Left lobe of liver (tissue), 2 donors: ENCODE measurements around the gene RUSF1. TPM values are rescaled to one million over a fixed set of nuclear protein-coding genes. Genes with fewer than 3 reads are reported as not detected.
"Not testable (repeated sequence)": the region's sequence is repeated elsewhere in the genome, so short reads cannot be mapped to it uniquely, and the experiment has no call there.

Source experiments
- ATAC-seq: fragments of 200-7000 bp; cut with Tn5 transposase; one replicate; pipeline ENCODE4 v1.9.1; 2020; ENCODE audit warnings: mild to moderate bottlenecking, moderate library complexity
- DNase-seq: peaks from one replicate; pipeline ENCODE4 v3.0.0-alpha.2; 2020; ENCODE audit warnings: low spot score
- total RNA-seq: library from RNA; stranded (reverse); gene quantifications from one replicate; pipeline ENCODE4 v1.2.1, GENCODE V29; 2021
- donor health status: DM: no; HTN: no; CAD: no; lungs with moderate emphysema.
- donor health status: DM: no; HTN: yes; CAD: no.

RUSF1 gene
- total RNA-seq, 1 donor from 2014 or later = 63.1 TPM

DNA sequence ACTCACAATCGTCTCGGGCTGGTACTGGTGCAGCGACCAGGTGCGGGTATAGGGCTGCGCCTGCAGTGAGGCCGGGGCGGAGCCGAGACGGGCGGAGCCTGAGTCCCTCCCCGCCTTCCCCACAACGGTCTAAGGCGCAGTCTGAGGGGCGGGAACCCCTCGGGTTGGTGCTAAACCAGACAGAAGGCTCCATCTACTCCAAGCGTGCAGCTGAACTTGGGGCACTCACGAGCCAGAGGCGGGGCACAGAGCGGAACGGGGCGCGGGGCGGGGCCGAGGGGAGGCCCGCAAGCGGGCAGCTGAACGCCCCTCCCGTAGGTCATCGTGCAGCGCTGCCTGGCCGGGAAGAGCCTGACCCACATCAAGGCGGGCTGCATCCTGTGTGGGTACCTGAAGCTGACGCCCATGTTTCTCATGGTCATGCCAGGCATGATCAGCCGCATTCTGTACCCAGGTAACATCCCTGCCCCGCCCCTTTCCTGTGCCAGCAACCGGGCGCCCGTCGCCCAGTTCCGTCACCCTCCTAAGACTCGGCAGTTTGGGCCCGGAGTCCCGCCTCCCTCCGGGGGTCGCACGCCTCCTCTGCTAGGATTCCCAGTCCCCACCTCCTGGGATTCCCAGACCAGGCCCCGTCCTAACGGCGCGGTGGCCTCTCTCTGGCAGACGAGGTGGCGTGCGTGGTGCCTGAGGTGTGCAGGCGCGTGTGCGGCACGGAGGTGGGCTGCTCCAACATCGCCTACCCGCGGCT lies 20.3 kb downstream of the RUSF1 start:
- ATAC-seq (peak; percentile 79), DNase-seq (peak; percentile 60)

DNA sequence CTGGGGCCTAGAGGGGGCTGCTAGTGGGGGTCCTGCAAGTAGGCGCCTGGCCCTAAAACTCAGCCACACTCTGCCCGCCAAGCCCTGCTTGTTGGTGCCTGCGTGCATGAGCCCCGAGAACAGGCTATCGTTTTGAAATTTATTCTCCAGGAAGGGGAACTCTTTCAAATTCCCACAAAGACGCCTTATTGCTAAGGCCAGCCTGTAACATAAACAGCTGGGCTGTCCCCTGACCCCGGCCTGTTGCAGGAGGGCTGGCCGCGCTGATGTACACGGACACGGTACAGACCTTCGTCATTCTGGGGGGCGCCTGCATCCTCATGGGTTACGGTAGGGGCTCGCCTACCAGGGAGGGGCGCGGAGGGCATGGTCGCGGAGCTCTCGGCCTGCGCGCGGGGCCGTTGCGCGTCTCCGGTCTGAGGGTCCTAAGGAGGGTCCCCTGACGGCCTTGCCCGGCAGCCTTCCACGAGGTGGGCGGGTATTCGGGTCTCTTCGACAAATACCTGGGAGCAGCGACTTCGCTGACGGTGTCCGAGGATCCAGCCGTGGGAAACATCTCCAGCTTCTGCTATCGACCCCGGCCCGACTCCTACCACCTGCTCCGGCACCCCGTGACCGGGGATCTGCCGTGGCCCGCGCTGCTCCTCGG lies 21.0 kb downstream of the RUSF1 start:
- ATAC-seq = no peak
- DNase-seq = no peak

DNA sequence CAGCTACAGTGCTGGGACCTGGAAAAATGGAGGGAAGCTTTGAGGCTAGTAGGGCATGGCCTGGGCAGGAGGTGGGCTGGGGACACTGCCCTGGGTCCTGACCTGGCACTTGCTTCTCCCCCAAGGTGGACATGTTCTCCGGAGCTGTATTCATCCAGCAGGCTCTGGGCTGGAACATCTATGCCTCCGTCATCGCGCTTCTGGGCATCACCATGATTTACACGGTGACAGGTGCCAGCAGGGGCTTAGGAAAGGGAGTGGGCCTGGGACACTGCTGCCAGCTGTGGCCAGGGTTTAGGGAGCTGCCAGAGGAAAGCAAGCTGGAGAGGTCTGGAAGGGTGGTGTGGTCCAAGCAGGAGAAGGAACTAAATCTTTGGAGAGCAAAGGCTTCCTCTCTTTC lies 22.1 kb downstream of the RUSF1 start:
- no peak for DNase-seq
- ATAC-seq = no peak

DNA sequence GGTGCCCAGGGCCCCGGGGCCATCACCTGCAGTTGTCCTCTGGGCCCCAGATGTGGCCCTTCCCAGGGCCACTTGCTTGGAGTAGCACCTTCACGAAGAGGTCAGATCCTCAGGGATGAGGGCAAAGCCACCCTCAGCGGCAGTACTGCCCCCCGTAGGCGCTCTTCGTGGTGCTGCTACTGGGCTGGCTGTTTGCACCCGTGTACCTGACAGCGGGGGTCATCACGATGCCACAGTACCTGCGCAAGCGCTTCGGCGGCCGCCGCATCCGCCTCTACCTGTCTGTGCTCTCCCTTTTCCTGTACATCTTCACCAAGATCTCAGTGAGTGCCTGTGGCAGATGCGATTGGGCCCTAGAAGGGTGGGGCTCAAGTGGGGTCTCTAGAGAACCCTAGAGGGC lies 22.6 kb downstream of the RUSF1 start:
- DNase-seq = no peak
- no peak for ATAC-seq

DNA sequence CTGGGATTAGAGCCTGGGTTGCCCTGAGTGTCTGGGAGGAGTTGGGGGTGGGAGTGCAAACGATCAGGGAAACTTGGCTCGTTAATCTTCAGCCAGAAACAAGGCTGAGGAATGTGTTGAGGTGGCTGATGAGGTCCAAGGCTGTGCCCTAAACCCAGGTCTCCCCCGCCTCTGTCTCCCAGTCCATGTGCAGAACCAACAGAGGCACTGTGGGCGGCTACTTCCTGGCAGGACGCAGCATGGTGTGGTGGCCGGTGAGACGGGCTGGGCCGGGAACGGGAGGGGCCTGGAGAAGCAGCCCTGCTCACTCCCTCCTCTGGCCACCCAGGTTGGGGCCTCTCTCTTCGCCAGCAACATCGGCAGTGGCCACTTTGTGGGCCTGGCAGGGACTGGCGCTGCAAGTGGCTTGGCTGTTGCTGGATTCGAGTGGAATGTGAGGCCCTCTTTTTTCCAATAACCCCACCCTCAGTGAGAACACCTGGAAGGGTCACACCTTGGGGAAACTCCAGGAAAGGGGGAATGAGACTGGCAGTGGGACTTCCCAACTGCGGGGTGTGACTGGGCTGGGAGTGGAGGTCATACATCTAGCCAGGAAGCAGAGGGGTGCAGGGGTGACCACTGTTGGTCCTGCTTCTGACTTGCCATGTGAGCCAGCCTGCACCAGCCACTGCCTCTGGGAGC lies 23.6 kb downstream of the RUSF1 start:
- no peak for ATAC-seq
- DNase-seq = no peak

DNA sequence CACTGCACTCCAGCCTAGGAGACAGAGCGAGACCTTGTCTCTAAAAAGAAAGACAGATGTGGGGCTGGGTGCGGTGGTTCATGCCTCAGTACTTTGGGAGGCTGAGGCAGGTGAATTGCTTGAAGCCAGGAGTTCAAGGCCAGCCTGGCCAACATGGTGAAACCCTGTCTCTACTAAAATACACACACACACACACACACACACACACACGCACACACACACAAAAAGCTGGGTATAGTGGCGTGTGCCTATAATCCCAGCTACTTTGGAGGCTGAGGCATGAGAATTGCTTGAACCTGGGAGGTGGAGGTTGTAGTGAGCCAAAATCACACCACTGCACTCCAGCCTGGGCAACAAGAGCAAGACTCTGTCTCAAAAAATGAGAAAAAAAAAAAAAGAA lies 24.1 kb downstream of the RUSF1 start:
- not testable (repeated sequence) for ATAC-seq, DNase-seq

DNA sequence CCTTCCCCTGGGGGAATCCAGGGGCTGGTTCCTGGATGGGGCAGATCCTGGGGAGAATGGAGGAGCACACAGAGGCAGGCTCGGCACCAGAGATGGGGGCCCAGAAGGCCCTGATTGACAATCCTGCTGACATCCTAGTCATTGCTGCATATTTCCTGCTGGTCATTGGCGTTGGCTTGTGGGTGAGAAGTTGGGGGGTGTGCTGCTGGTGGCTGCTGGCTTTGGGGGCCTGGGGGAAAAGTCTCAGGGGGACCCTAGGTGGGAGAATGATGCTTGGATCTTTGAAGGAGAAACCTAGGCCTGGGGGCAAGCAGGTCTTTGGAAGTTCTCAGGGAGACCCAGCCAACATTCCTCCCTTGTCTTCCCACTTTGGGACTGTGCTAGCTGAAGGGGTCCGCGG lies 25.1 kb downstream of the RUSF1 start, which contains the start of gene SLC5A2:
SLC5A2 (plus strand) TSS at position 43 of the 400 bp plus-strand sequence; CDS start at position 57, 14 bp downstream.
- DNase-seq = no peak
- no peak for ATAC-seq

DNA sequence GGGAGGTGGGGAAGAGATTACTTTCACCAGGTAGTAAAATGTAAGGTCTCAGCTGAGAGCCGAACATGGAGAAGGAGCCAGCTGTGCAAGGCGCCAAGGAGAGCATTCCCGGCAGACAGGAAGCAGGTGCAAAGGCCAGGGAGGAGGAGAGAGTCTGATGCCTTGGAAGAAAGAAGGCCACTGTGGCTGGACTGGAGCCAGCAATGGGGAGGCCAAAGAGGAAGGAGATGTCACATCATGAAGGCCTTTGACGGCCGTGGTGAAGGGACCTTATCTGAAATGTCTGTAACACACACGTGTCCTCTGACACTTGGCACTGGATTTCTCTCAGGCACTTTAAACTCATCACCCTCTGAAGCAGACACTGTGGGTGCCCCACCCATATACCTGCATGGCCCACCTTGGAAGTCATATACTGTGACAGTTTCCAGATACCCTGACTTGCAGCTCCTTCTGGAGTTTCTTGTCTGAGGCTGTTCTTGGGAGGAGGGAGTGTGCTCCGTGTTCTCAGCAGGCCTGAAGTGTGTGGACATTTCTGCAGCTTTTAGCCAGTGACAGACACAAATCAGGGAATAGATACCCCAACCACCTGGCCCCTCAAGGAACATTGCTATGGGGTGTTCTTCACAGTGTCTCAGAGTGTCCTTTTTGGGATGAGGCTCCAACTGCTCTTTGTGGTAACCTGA lies 27.2 kb downstream of the RUSF1 start:
- ATAC-seq (no peak), DNase-seq (no peak)

DNA sequence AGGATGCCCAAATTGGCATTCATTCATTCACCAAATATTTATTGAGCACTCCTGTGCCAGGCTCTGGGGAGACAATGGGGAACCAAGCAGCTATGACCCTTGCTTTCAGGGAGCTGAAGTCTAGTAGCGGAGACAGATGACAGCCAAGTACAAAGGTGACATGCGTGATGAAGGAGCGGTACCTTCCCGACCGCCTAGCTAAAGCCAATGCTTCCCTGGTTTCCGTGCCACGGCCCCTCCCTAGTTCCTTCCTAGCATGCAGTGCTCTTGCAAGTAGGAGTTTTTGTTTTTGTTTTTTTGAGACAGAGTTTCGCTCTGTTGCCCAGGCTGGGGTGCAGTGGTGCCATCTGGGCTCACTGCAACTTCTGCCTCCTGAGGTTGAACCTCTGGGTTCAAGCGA lies 28.4 kb downstream of the RUSF1 start:
- no peak for DNase-seq
- no peak for ATAC-seq

DNA sequence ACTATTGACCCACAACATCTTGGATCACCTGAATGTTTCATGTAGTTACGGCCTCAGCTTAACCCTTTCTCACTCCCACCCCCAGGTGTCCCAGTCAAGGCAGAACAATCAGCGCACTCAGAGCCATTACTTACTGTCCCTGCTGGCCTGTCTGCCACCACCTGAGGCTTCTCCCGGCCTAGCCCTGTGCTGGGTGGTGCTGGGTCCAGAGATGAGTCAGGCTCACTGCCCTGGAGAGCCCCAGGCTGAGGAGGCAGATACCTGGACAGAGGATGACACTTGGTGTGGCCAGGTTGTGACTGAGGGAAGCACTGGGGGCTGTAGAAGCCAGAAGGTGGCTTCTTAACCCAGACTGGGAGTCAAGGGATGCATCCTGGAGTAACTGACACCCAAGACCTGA lies 29.2 kb downstream of the RUSF1 start:
- DNase-seq = no peak
- ATAC-seq = no peak

DNA sequence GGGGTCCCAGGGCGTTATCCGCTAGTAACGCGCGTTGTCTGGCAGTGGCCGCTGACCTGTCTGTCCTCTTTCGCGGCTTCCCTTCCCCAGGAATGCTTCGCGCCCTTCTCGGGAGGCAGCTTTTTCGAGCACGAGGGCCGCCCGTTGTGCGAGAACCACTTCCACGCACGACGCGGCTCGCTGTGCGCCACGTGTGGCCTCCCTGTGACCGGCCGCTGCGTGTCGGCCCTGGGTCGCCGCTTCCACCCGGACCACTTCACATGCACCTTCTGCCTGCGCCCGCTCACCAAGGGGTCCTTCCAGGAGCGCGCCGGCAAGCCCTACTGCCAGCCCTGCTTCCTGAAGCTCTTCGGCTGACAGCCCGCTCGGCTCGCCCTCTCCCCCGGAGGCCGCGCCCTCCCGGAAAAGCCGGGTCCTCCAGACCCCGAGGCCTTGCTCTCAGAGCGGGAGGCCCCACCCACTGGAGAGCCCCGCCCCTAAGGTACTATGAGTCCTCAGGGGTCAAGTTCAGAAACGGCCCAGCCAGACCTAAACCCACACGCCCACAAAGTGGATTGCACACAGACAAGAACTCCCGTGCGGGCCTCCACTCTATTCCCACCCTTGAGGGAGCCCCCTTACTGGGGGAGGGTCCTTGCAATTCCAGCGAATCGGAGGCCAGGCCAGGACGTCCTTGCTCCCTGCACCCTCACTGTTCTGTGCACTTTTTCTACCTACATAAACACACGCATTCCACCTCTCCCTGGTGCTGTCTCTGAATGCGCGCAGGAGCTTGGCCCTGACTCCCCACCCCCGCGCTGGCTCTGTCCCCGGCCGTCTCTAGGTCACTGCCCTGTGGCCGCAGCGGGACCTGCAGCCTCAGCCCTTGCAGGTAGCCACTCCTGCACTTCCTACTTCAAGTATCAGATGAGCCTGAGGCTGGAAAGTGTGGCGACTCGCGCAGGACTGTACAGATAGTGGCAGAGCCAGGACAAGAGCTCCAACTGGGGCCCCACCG lies 30.7 kb downstream of the RUSF1 start:
- DNase-seq = peak; percentile 93
- peak; percentile 81 for ATAC-seq

DNA sequence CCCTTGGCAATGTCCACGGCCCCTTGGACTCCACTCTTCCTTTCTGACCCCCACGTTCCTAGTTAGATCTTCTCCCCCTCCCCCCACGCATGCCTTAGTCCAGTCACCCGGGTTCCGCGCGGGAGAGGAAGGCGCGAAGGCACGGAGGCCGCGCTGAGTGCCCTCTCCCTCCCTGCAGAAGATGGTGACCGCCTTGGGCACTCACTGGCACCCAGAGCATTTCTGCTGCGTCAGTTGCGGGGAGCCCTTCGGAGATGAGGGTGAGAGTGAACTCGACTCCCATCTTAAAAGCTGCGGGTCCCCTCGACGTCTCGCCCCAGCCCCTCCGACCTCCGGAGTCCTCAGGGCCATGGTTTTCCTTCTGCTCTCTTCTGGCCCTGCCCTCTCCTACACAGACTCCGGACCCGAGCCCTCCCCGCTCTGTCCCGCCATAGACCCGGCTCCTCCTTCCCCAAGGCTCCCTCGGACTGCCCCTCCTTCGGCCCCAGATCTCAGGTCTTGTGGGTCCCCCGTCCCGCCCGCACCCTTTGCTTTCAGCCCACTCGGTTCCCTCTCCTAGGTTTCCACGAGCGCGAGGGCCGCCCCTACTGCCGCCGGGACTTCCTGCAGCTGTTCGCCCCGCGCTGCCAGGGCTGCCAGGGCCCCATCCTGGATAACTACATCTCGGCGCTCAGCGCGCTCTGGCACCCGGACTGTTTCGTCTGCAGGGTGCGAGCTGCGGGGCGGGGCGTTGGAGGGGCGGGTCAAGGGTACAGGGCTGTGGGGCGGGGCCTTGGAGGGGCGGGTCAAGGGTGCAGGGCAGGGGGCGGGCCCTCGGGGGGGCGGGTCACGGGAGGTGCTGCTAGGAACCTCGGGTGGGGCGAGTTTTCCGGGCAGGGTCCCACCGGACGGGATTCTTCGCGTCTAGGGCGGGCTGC lies 31.6 kb downstream of the RUSF1 start:
- DNase-seq (peak; percentile 92), ATAC-seq (peak; percentile 79)

DNA sequence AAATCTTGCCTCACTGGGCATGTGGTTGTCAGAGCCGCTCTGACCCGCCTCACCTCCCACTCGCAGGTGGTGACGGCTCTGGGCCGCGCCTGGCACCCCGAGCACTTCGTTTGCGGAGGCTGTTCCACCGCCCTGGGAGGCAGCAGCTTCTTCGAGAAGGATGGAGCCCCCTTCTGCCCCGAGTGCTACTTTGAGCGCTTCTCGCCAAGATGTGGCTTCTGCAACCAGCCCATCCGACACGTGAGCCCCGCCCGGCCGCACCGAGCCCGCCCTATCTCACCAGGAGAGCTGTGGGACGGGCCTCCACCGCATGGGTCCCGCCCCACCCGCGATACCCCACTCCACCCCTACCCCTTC lies 32.3 kb downstream of the RUSF1 start:
- ATAC-seq = no peak

DNA sequence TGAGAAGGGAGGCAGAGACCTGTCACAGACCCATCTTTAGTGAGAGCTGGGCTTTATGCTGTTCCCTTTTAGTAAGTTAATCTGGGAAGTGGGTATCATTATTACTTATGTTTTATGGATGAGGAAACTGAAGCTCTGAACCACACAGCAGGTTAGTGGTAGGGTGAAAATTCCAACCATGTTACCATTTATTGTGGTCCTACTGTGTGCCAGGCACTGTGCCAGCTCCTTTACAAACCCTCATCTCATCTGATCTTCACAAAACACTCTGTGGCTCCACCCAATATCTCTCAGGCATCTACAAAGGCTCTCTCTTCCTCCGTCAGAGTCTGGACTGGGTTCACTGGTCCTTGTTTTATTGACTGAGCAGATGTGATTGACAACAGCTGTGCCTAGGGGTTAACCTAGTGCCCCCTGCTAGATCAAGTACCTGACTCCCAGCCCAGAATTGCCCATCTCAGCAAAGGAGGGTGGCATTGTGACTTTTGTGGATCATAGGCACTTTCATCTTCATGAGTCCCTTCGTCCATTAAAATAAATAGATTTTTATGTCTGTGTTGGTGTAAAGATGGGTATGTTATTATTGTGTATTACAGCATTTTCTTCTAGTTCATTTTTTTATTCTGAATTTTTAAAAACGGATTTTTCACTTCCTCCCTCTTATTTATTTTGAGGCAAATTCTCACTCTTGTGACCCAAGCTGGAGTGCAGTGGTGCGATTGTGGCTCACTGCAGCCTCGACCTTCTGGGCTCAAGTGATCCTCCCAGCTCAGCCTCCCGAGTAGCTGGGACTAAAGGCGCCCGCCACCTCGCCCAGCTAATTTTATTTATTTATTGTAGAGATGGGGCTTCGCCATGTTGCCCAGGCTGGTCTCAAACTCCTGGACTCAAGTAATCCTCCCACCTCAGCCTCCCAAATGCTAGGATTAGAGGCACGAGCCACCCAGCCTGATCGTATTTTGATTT lies 33.1 kb downstream of the RUSF1 start:
- DNase-seq = no peak

More for the DNA sequence above, 32.3 kb downstream of the RUSF1 start:
- DNase-seq = no peak

DNA sequence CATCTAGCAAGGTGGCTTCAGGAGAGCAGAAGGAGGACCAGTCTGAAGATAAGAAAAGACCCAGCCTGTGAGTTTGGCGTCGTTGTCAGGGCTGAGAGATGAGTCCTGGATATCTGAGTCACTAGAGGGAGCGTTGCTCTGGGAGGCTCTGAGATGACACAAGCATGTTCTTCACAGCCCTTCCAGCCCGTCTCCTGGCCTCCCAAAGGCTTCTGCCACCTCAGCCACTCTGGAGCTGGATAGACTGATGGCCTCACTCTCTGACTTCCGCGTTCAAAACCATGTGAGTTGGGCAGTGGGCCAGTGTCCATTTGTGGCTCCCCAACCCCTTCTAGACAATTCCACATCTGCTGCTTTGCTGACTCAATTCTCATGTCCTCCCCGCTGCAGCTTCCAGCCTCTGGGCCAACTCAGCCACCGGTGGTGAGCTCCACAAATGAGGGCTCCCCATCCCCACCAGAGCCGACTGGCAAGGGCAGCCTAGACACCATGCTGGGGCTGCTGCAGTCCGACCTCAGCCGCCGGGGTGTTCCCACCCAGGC lies 33.9 kb downstream of the RUSF1 start:
- no peak for DNase-seq
- ATAC-seq = no peak

More for the DNA sequence above, 33.1 kb downstream of the RUSF1 start:
- no peak for ATAC-seq

DNA sequence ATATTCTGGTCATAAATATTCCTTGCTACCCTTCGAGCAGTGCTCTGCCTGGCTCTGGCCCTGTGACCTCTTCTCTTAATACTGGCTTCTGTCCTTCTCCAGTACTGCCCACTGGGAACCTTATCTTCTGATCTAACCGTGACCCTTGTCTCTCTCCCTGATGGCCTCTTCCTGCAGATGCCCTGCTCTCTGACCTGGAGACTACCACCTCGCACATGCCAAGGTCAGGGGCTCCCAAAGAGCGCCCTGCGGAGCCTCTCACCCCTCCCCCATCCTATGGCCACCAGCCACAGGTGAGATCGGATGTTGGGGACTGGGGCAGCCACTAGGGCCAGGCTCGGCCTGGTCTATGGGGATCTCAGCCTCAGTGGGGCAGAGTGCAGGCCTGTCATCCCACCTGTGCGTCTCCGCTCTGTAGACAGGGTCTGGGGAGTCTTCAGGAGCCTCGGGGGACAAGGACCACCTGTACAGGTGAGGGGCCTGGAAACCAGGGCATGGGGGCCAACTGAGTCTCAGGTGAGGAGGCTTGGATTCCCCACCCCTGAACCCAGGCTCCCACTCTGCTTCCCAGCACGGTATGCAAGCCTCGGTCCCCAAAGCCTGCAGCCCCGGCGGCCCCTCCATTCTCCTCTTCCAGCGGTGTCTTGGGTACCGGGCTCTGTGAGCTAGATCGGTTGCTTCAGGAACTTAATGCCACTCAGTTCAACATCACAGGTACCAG lies 34.8 kb downstream of the RUSF1 start:
- DNase-seq (no peak), ATAC-seq (no peak)

DNA sequence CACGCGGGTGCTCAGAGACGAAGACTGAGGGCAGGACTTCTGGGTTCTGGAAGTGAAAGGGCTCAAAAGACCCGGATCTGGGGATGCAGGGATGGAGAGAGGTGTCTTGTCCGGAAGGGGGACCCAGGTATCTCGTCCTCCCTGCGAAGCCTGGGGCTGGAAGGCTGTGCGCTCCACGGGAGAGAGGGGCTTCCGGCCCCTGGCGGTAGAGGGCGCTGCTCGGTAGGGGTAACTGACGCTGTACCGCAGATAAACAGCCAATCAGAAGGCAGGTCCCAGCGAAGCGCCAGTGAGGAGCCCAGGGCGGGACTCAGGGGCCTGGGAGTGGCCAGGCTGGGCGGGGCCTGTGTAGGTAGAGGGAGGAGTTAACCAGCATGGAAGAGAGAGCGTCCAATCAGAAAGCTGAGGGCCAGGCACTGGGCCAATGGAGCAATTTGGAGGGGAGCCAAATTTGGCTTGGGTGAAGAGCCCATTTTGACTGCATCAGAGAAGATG lies 35.4 kb downstream of the RUSF1 start:
- peak; percentile 88 for DNase-seq
- ATAC-seq = peak; percentile 66
